Left lung (tissue), 10 donors: Measurements from ENCODE around the gene EFR3B. TPM values are rescaled to one million over a fixed set of nuclear protein-coding genes. Genes with fewer than 3 reads are reported as not detected.
A peak's percentile ranks its signal among the peaks of the same experiment; 100 is the strongest.
"Not testable (repeated sequence)": the region's sequence is repeated elsewhere in the genome, so short reads cannot be mapped to it uniquely, and the experiment has no call there.

ENCODE experiments used
- ATAC-seq: fragments of 200-7000 bp; cut with Tn5 transposase; one replicate; pipeline ENCODE4 v1.9.1; 2020; ENCODE audit warnings: moderate library complexity
- DNase-seq, 4 donors: peaks; one replicate each; pipeline ENCODE4 v3.0.0-alpha.2; 2013 to 2020
- H3K27ac ChIP-seq, 2 donors: fragments of 200-600 bp; sonication (generic) in 1 of 2; one replicate each; pipeline versions ENCODE4 v1.5.0 to v1.8.0; 2020 to 2021
- H3K27me3 ChIP-seq, 2 donors: fragments of 200-600 bp; sonication (generic) in 1 of 2; one replicate each; pipeline versions ENCODE4 v1.5.0 to v1.8.0; 2020 to 2021
- H3K36me3 ChIP-seq, 2 donors: fragments of 200-600 bp; sonication (generic) in 1 of 2; one replicate each; pipeline versions ENCODE4 v1.5.0 to v1.8.0; 2020 to 2021
- H3K4me1 ChIP-seq, 2 donors: fragments of 200-600 bp; one replicate each; pipeline ENCODE4 v1.8.0; 2021
- H3K4me3 ChIP-seq, 2 donors: fragments of 200-600 bp; sonication (generic) in 1 of 2; one replicate each; pipeline versions ENCODE4 v1.5.0 to v1.8.0; 2020 to 2021; ENCODE audit warnings: mild to moderate bottlenecking in 1 of 2
- H3K9me3 ChIP-seq, 2 donors: fragments of 200-600 bp; sonication (generic) in 1 of 2; one replicate each; pipeline versions ENCODE4 v1.5.0 to v1.8.0; 2020 to 2021
- intact Hi-C, 2 donors: fragments of 100-400 bp; cut with DNase I; formaldehyde crosslinking; loops; one replicate each; pipeline versions ENCODE4 v1.11.2 to v1.14.2; 2022
- polyA plus RNA-seq, 6 donors: library from polyadenylated mRNA; unstranded; fragments of 120-200 nt; gene quantifications; one replicate each; pipeline ENCODE4 v1.2.1, GENCODE V29; 2013; ENCODE audit not compliant: insufficient read length in 6 of 6
- total RNA-seq, 2 donors: library from RNA; stranded (reverse); fragmentation: NEBNext Ultra II Directional; extraction: Animal tissue kit (Norgen Biotek cat#: 25700); gene quantifications; one replicate each; pipeline ENCODE4 v1.2.1, GENCODE V29; 2021
- TF ChIP-seq, protein P1 (sequence below), 2 donors: fragments of 200-600 bp; sonication (generic) in 1 of 2; IDR thresholded peaks; one replicate each; pipeline versions ENCODE4 v1.5.0 to v1.8.0; 2021; ENCODE audit warnings: antibody characterized with exemption in 2 of 2
- donor health status: DM: no; HTN: yes; CAD: no.
- donor health status: DM: no; HTN: no; CAD: no.

Gene EFR3B
- total and polyA plus RNA-seq, 8 donors: 2.4 to 10.5 (median 7.6) TPM

DNA sequence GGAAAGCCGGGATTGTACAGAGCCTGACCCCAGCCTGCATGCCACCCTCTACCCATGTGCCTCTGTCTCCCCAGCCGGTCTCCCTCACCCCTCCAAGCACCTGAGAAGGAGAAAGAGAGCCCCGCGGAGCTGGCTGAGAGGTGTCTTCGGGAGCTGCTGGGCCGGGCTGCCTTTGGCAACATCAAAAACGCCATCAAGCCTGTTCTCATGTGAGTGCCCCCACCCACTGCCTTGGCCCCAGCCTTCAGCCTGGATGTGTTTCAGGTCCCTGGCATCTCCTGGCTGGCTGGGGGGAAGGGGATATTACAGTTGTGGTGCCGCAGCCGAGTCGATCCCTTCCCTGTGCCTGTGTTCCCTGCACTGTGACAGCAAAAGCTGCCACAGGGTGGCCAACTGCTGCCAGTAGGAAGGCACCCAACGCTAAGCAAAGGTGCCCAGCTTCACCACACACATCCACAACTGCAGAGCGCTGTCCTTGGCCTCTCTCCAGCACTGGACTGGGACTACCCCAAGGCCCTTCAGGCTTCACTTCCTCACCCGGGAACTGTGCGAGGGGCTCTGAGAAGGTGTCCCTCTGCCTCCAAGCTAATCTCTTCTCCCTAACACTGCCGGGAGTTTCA lies 88.1 kb downstream of the EFR3B start:
- intact Hi-C loops: loop anchor here in 1 of 2 donors (5.0 kb wide), 1 partner anchor 153 kb away; no protein-coding TSS in a partner anchor
- H3K9me3 ChIP-seq: no peaks in the 10 kb centered on the region
- H3K27ac ChIP-seq: no peak overlapping the region
- peaks cover 0 to 11% of the 10 kb centered on the region in 2 donors for H3K4me1 ChIP-seq
- no peaks in the 10 kb centered on the region for H3K36me3 ChIP-seq
- peaks cover 0 to 49% of the 10 kb centered on the region in 2 donors for H3K27me3 ChIP-seq
- ATAC-seq (no peak), DNase-seq (peak in 1 of 4 donors; percentile 50)
- H3K4me3 ChIP-seq: no peak overlapping the region
- TF ChIP-seq, protein P1, sequence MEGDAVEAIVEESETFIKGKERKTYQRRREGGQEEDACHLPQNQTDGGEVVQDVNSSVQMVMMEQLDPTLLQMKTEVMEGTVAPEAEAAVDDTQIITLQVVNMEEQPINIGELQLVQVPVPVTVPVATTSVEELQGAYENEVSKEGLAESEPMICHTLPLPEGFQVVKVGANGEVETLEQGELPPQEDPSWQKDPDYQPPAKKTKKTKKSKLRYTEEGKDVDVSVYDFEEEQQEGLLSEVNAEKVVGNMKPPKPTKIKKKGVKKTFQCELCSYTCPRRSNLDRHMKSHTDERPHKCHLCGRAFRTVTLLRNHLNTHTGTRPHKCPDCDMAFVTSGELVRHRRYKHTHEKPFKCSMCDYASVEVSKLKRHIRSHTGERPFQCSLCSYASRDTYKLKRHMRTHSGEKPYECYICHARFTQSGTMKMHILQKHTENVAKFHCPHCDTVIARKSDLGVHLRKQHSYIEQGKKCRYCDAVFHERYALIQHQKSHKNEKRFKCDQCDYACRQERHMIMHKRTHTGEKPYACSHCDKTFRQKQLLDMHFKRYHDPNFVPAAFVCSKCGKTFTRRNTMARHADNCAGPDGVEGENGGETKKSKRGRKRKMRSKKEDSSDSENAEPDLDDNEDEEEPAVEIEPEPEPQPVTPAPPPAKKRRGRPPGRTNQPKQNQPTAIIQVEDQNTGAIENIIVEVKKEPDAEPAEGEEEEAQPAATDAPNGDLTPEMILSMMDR (IDR thresholded peaks at IDR 0.05): no peak

DNA sequence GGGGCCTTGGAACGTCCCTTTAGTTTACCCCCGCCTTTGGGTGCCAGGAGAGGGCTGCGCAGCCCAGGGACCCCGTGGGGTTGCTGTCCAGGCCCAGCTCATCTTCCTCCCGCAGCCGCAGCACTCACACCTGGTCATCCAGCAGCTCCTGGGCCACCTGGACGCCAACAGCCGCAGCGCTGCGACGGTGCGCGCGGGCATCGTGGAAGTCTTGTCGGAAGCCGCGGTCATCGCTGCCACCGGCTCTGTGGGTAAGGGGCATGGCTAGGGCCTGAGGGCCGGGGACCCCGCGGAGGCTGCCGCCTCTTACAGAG lies 89.3 kb downstream of the EFR3B start:
- Histone ChIP-seq H3K27me3 (peaks cover 0 to 49% of the 10 kb centered on the region in 2 donors), H3K9me3 (no peaks in the 10 kb centered on the region), H3K4me1 (peaks cover 0 to 11% of the 10 kb centered on the region in 2 donors), H3K27ac (no peak overlapping the region), H3K36me3 (no peaks in the 10 kb centered on the region), H3K4me3 (peak overlapping the region in 1 of 2 donors; percentile 29)
- DNase-seq (peak in 1 of 4 donors; percentile 44), ATAC-seq (no peak)
- TF ChIP-seq, protein P1 (IDR thresholded peaks at IDR 0.05): no peak
- intact Hi-C loops: no loop called here

DNA sequence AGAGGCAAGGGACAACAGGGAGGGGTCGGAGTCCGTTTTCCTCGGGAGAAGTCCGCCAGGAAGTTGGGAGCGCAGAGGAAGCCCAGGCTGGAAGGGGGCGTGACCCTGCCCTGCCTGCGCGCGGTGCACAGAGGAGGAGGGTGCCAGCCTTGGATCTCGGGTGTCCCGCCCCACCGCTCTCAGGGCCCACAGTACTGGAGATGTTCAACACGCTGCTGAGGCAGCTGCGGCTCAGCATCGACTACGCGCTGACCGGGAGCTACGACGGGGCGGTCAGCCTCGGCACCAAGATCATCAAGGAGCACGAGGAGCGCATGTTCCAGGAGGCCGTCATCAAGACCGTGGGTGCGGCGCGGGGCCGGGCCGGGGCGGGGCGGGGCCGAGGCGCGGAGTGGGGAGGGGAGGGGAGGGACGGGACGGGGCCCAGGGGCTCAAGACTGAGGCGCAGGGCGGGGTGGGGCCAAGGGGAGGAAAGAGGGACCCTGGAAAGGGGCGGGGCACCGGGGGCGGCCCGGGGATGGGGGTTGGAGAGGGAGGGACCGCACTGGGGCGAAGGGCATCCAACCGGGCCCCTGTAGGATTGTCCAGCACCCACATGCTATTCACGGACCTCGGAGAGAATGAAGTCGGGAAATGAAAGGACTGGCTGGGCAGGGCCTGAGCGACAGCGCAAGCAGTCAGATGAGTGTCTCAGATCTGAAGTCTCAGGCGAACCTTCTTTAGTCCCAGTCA lies 89.9 kb downstream of the EFR3B start:
- H3K36me3 ChIP-seq: no peaks in the 10 kb centered on the region
- peaks cover 0 to 11% of the 10 kb centered on the region in 2 donors for H3K4me1 ChIP-seq
- H3K4me3 ChIP-seq: peak overlapping the region in 1 of 2 donors; percentile 29
- no peak overlapping the region for H3K27ac ChIP-seq
- no peaks in the 10 kb centered on the region for H3K9me3 ChIP-seq
- DNase-seq (peak in 1 of 4 donors; percentile 83), ATAC-seq (peak; percentile 69)
- H3K27me3 ChIP-seq: peaks cover 0 to 49% of the 10 kb centered on the region in 2 donors
- intact Hi-C loops: no loop called here
- TF ChIP-seq, protein P1 (IDR thresholded peaks at IDR 0.05): no peak

DNA sequence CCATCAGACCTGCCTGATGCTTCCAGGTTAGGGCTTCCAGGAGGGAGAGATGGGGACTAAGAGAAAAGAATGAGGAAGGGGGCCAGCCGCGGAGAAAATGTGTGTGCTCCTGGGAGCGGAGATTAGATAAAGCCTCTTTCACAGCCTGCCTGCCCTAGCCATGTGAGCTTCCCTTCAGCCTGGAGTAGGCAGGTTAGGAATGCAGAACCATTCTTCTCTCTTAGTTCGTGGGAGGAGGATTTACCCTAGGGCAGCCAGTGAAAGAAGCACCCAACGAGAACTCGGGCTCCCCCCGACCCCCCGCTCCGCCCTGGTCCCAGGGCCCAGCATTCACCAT lies 90.4 kb downstream of the EFR3B start:
- Histone ChIP-seq H3K9me3 (no peaks in the 10 kb centered on the region), H3K36me3 (no peaks in the 10 kb centered on the region), H3K27ac (no peak overlapping the region), H3K4me1 (peaks cover 0 to 11% of the 10 kb centered on the region in 2 donors), H3K27me3 (peaks cover 0 to 49% of the 10 kb centered on the region in 2 donors), H3K4me3 (peak overlapping the region in 1 of 2 donors; percentile 29)
- ATAC-seq: no peak
- TF ChIP-seq, protein P1 (IDR thresholded peaks at IDR 0.05): no peak
- DNase-seq: no peak
- intact Hi-C loops: no loop called here

- intact Hi-C loops: no loop called here
- no peak overlapping the region for H3K4me3 ChIP-seq
- peaks cover 0 to 11% of the 10 kb centered on the region in 2 donors for H3K4me1 ChIP-seq
- H3K36me3 ChIP-seq: no peaks in the 10 kb centered on the region
- DNase-seq (no peak), ATAC-seq (no peak)
- no peaks in the 10 kb centered on the region for H3K9me3 ChIP-seq
- H3K27me3 ChIP-seq: peaks cover 0 to 49% of the 10 kb centered on the region in 2 donors
- H3K27ac ChIP-seq: no peak overlapping the region
- TF ChIP-seq, protein P1 (IDR thresholded peaks at IDR 0.05): no peak
Observed at GRCh38 chr2:25132693-25133092, 90.8 kb downstream of the EFR3B start.

- H3K4me3 ChIP-seq, H3K36me3 ChIP-seq, DNase-seq, H3K27me3 ChIP-seq, intact Hi-C loops, H3K27ac ChIP-seq, H3K4me1 ChIP-seq, H3K9me3 ChIP-seq: not testable (repeated sequence)
- peak; percentile 73 for ATAC-seq
Observed at GRCh38 chr2:25140535-25140934, 98.7 kb downstream of the EFR3B start.
